Common myeloid progenitor, CD34-positive (primary cell): ENCODE data around the gene PAPPA2.

Source experiments
- CTCF ChIA-PET: fragments of 350-600 bp; sonication (Branson Sonifier 250); formaldehyde crosslinking; loops from one replicate; lab custom pipeline; 2021; ENCODE audit warnings: antibody characterized with exemption; lab: Charles Lee
- POLR2A ChIA-PET: fragments of 350-600 bp; sonication (Branson Sonifier 250); formaldehyde crosslinking; loops from one replicate; lab custom pipeline; 2021; ENCODE audit warnings: antibody characterized with exemption; lab: Charles Lee
- DNase-seq, 3 donors: peaks; one replicate each; pipeline versions ENCODE4 v3.0.0 to v3.0.0-alpha.2; 2013
- H3K27ac ChIP-seq, 2 experiments: 1 replicate in 1 of 2; 2 replicates in 1 of 2; pipeline ENCODE4 v1.7.0; 2013; ENCODE audit warnings: inconsistent platforms in 2 of 2, low read length in 2 of 2, mild to moderate bottlenecking in 2 of 2, low read depth in 1 of 2, moderate library complexity in 1 of 2; ENCODE audit not compliant: severe bottlenecking in 2 of 2, insufficient read depth in 1 of 2, poor library complexity in 1 of 2
- H3K27me3 ChIP-seq, 5 experiments: replicated peaks in 2 of 5; 1 replicate in 3 of 5; 2 replicates in 2 of 5; pipeline versions ENCODE4 v1.6.1 to v1.7.0; 2013; ENCODE audit warnings: low read length in 4 of 5, mild to moderate bottlenecking in 2 of 5, moderate library complexity in 2 of 5, inconsistent platforms in 1 of 5; ENCODE audit not compliant: insufficient read depth in 5 of 5, control insufficient read depth in 4 of 5
- H3K36me3 ChIP-seq, 4 experiments: 1 replicate in 2 of 4; 2 replicates in 2 of 4; pipeline versions ENCODE4 v1.6.1 to v1.7.0; 2013; ENCODE audit warnings: low read length in 3 of 4, control low read depth in 1 of 4, mild to moderate bottlenecking in 1 of 4; ENCODE audit not compliant: control insufficient read depth in 4 of 4, insufficient read depth in 4 of 4
- H3K4me1 ChIP-seq, 4 experiments: 1 replicate in 3 of 4; 2 replicates in 1 of 4; pipeline versions ENCODE4 v1.6.1 to v1.7.1; 2013; ENCODE audit warnings: low read length in 3 of 4, mild to moderate bottlenecking in 3 of 4, control low read depth in 1 of 4, inconsistent platforms in 1 of 4, moderate library complexity in 1 of 4; ENCODE audit not compliant: control insufficient read depth in 4 of 4, insufficient read depth in 4 of 4; ENCODE audit errors: control extremely low read depth in 1 of 4
- H3K4me3 ChIP-seq, 7 experiments: 1 replicate in 4 of 7; 2 replicates in 3 of 7; pipeline versions ENCODE4 v1.5.1 to v1.7.0; 2013; ENCODE audit warnings: mild to moderate bottlenecking in 7 of 7, low read length in 6 of 7, moderate library complexity in 6 of 7, inconsistent platforms in 2 of 7, low read depth in 2 of 7, control low read depth in 1 of 7; ENCODE audit not compliant: insufficient read depth in 4 of 7, control insufficient read depth in 1 of 7; ENCODE audit errors: extremely low read depth in 1 of 7
- H3K9me3 ChIP-seq, 5 experiments: 1 replicate in 4 of 5; 2 replicates in 1 of 5; pipeline versions ENCODE4 v1.6.1 to v1.7.1; 2013; ENCODE audit warnings: low read length in 4 of 5, mild to moderate bottlenecking in 2 of 5, inconsistent platforms in 1 of 5, low read depth in 1 of 5, moderate library complexity in 1 of 5; ENCODE audit not compliant: control insufficient read depth in 4 of 5, insufficient read depth in 2 of 5; ENCODE audit errors: control extremely low read depth in 1 of 5
- WGBS: methylation state at CpG from one replicate; pipeline ENCODE4 v1.1.5; 2013; ENCODE audit not compliant: insufficient coverage; 5-methylcytosine and 5-hydroxymethylcytosine counted together

PAPPA2 gene

GRCh38 chr1:176869577-176869976, 406.6 kb downstream of the PAPPA2 start:
- no peak overlapping the region for H3K27ac ChIP-seq
- peaks cover 0 to 3% (median 0%) of the 10 kb centered on the region in 5 experiments for H3K27me3 ChIP-seq
- no peaks in the 10 kb centered on the region for H3K9me3 ChIP-seq
- H3K4me1 ChIP-seq = no peaks in the 10 kb centered on the region
- ChIA-PET POLR2A (no interaction called here), CTCF (interaction anchor here (1.4 to 1.7 kb wide), 2 partner anchors 11 to 27 kb away, joined by 3 to 4 read pairs; no protein-coding TSS in a partner anchor)
- DNase-seq = no peak
- no peaks in the 10 kb centered on the region for H3K36me3 ChIP-seq
- no peak overlapping the region for H3K4me3 ChIP-seq
- 92% methylated on average over 4 of the region's 4 CpGs for WGBS

GRCh38 chr1:176876966-176877515, 414.1 kb downstream of the PAPPA2 start:
- H3K36me3 ChIP-seq = no peaks in the 10 kb centered on the region
- CTCF ChIA-PET = interaction anchor here (1.8 kb wide), 1 partner anchor 317 kb away, joined by 4 read pairs; no protein-coding TSS in a partner anchor
- H3K9me3 ChIP-seq = no peaks in the 10 kb centered on the region
- H3K4me1 ChIP-seq = no peaks in the 10 kb centered on the region
- H3K4me3 ChIP-seq = no peak overlapping the region
- no peak overlapping the region for H3K27ac ChIP-seq
- 75% methylated on average over 2 of the region's 4 CpGs for WGBS
- no peaks in the 10 kb centered on the region for H3K27me3 ChIP-seq
- POLR2A ChIA-PET = interaction anchor here (0.6 kb wide), 1 partner anchor 160 kb away, joined by 3 read pairs; no protein-coding TSS in a partner anchor
- DNase-seq = no peak

GRCh38 chr1:176877557-176877956, 414.6 kb downstream of the PAPPA2 start:
- POLR2A ChIA-PET = interaction anchor here (0.6 kb wide), 1 partner anchor 160 kb away, joined by 3 read pairs; no protein-coding TSS in a partner anchor
- no peak overlapping the region for H3K27ac ChIP-seq
- WGBS = 100% methylated on average over 1 of the region's 3 CpGs
- no peaks in the 10 kb centered on the region for H3K36me3 ChIP-seq
- no peaks in the 10 kb centered on the region for H3K4me1 ChIP-seq
- CTCF ChIA-PET = interaction anchor here (1.8 kb wide), 1 partner anchor 318 kb away, joined by 4 read pairs; no protein-coding TSS in a partner anchor
- DNase-seq = no peak
- H3K4me3 ChIP-seq = no peak overlapping the region
- no peaks in the 10 kb centered on the region for H3K27me3 ChIP-seq
- H3K9me3 ChIP-seq = no peaks in the 10 kb centered on the region

DNA sequence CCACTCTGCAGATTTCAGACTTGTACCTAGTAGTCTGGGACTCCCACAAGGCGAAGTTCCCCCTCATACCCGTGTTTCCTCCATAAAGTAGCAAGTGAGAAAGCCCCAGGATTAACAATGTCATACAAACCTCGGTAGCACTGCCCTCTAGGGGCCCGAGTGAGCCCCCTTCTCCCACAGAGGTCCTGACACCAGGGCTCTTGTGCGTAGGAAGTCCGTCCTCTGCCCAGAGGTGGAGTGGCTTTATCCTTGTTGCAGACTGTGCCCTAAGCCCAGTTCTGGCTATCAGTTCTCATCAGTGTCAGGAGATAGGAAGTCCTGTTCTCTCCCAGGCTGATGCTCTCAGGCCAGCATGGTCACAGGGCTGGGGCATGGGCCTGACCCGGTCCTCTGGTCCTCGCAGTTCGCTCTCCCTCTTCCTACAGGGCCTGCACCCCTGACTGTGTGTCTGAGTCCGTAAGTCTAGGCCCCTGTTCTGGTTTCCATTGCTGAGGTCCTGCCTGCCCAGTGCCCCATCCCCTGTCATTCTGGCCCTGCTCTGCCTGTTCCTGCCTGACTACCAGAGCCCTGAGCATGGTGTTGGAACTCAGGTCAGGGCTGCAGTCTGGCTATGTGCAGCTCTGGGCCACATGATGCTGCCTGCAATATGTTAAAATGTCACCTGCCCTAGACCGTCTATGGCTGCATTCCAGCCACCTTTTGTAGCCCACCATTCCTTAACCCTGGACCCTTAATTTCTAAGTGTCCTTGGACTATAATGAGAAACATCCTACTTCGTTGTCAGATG, 416.0 kb downstream of the PAPPA2 start:
- ChIA-PET POLR2A (no interaction called here), CTCF (interaction anchor here (2.3 kb wide), 1 partner anchor 19 kb away, joined by 10 read pairs; no protein-coding TSS in a partner anchor)
- peak in 1 of 3 donors; percentile 2 for DNase-seq
- no peaks in the 10 kb centered on the region for H3K4me1 ChIP-seq
- H3K27ac ChIP-seq = no peak overlapping the region
- H3K4me3 ChIP-seq = no peak overlapping the region
- H3K9me3 ChIP-seq = no peaks in the 10 kb centered on the region
- no peaks in the 10 kb centered on the region for H3K36me3 ChIP-seq
- 79% methylated on average over 11 of the region's 12 CpGs for WGBS
- no peaks in the 10 kb centered on the region for H3K27me3 ChIP-seq

DNA sequence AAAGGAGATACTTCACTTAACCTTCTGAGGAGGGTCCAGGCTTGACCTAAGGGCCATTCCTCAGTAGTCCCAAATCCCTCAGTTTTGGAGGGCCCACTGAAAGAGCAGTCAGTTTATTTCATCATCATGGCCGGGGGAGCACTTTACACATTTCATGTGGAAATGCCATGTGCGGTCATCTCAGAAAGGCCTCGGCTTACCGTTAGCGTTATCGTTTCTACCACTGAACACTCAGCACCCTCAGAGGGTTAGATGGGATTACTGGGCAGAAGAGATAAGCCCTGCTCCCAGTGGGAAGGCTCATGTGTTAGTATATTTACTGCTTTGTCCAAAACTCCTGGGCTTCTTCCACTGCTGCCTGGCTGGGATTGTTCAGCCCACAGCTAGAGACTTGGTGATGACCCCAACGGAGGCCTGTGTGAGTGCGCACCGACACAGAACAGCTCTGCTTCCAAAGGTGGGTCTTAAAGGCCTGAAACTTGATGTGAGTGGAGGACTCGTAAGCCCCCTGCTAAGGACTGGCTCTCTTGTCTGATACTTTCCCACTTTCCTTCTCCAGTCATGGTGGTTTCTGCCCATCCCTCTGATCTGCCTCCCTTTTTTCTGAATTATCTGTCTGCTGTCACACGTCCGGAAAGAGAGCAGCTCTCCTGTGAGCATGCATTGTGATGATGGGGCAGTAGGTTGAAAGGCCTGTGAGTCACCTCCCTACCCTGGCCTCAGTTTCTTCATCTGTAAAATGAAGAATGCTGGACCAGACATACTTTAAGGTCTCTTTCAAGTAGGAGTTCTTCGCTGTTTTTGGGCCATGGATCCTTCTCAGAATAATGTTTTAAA, 417.0 kb downstream of the PAPPA2 start:
- ChIA-PET CTCF (interaction anchor here (0.8 to 2.3 kb wide), 7 partner anchors 10 to 505 kb away, joined by 3 to 10 read pairs (median 3); no protein-coding TSS in a partner anchor), POLR2A (interaction anchor here (0.6 kb wide), 1 partner anchor 118 kb away, joined by 3 read pairs; no protein-coding TSS in a partner anchor)
- no peaks in the 10 kb centered on the region for H3K27me3 ChIP-seq
- peak overlapping the region in 1 of 2 experiments; percentile 7 for H3K27ac ChIP-seq
- no peak overlapping the region for H3K4me3 ChIP-seq
- H3K36me3 ChIP-seq = no peaks in the 10 kb centered on the region
- 97% methylated on average over 10 of the region's 13 CpGs for WGBS
- H3K4me1 ChIP-seq = no peaks in the 10 kb centered on the region
- no peak for DNase-seq
- H3K9me3 ChIP-seq = no peaks in the 10 kb centered on the region

GRCh38 chr1:176880955-176881595, 418.1 kb downstream of the PAPPA2 start:
- H3K27me3 ChIP-seq = no peaks in the 10 kb centered on the region
- WGBS = 25% methylated on average over 8 of the region's 9 CpGs
- CTCF ChIA-PET = interaction anchor here (0.9 to 2.3 kb wide), 5 partner anchors 10 to 320 kb away, joined by 3 to 10 read pairs (median 4); no protein-coding TSS in a partner anchor
- POLR2A ChIA-PET = no interaction called here
- no peaks in the 10 kb centered on the region for H3K36me3 ChIP-seq
- H3K4me3 ChIP-seq = no peak overlapping the region
- H3K27ac ChIP-seq = no peak overlapping the region
- DNase-seq = peak; percentile 36 to 61 (median 44)
- H3K4me1 ChIP-seq = no peaks in the 10 kb centered on the region
- H3K9me3 ChIP-seq = no peaks in the 10 kb centered on the region
